SK-N-SH (cell line): Measurements from ENCODE around the gene ZNF354C.

Source experiments
- CHD2 ChIP-seq: fragments of 150-350 bp; IDR thresholded peaks from 2 replicates; pipeline ENCODE4 v1.6.1; 2018; ENCODE audit warnings: low read length; ENCODE audit not compliant: partially characterized antibody
- EZH2phosphoT487 ChIP-seq: fragments of 200-600 bp; sonication (generic); IDR thresholded peaks from 2 replicates; pipeline ENCODE4 v1.6.1; 2017; ENCODE audit warnings: low read depth, mixed run types, mild to moderate bottlenecking, antibody characterized with exemption, moderate library complexity, borderline replicate concordance
- GABPA ChIP-seq: IDR thresholded peaks from 2 replicates; pipeline ENCODE4 v1.4.0; 2012; ENCODE audit warnings: low read depth, mild to moderate bottlenecking
- JUND ChIP-seq: IDR thresholded peaks from 2 replicates; pipeline ENCODE4 v1.4.0; 2012
- NFIC ChIP-seq: IDR thresholded peaks from 2 replicates; pipeline ENCODE4 v1.4.0; 2012; ENCODE audit warnings: borderline replicate concordance
- TAF1 ChIP-seq: IDR thresholded peaks from 2 replicates; pipeline ENCODE4 v1.6.1; 2012; ENCODE audit warnings: low read depth, mild to moderate bottlenecking, low read length, moderate library complexity, borderline replicate concordance
- TF ChIP-seq, protein P1 (sequence below): IDR thresholded peaks from 2 replicates; pipeline ENCODE4 v1.4.0; 2012; ENCODE audit warnings: low read depth
- TF ChIP-seq, protein P2 (sequence below): fragments of 150-350 bp; IDR thresholded peaks from 2 replicates; pipeline ENCODE4 v1.6.1; 2016; ENCODE audit warnings: mild to moderate bottlenecking, low read depth, low read length
- TF ChIP-seq, protein P3 (sequence below): fragments of 200-600 bp; sonication (generic); IDR thresholded peaks from 2 replicates; pipeline ENCODE4 v1.6.1; 2017; ENCODE audit warnings: antibody characterized with exemption, mild to moderate bottlenecking, moderate library complexity

DNA sequence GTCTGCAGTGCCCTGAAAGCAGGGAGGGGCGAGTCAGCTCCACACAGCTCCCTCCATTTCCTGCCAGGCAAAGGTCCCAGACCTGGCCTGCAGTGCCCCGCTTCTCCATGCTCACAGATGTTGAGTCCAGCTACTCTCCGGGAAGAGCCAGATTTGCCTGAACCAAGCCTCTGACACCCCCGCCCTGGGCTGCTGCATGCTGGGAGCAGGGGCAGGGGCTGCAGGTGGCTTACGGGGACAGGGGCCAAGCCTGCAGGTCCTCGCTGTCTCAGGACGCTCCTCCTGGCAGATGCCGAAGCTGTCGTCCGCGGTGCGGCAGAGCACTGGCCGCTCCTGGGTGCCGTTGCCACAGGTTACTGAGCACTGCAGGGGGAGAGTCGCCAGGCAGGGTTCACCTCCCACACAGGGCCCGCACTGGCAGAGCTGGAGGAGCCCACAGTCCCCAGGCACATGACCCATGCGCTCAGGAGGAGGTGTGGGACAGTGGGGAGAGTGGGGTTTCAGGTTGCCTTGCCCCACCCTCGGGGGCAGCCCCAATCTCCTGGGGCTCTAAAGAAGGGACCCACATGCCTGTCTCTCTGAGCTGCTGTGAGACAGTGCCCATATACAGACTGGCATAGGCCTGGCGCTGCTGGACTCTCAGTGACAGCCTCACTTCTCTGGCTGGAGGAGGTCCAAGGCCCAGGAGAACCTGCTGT lies 62.4 kb downstream of the ZNF354C start:
- TF ChIP-seq EZH2phosphoT487 (no peak), NFIC (no peak), CHD2 (no peak), TAF1 (no peak), GABPA (no peak), JUND (no peak)
- TF ChIP-seq, protein P1, sequence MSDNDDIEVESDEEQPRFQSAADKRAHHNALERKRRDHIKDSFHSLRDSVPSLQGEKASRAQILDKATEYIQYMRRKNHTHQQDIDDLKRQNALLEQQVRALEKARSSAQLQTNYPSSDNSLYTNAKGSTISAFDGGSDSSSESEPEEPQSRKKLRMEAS = no peak
- TF ChIP-seq, protein P2, sequence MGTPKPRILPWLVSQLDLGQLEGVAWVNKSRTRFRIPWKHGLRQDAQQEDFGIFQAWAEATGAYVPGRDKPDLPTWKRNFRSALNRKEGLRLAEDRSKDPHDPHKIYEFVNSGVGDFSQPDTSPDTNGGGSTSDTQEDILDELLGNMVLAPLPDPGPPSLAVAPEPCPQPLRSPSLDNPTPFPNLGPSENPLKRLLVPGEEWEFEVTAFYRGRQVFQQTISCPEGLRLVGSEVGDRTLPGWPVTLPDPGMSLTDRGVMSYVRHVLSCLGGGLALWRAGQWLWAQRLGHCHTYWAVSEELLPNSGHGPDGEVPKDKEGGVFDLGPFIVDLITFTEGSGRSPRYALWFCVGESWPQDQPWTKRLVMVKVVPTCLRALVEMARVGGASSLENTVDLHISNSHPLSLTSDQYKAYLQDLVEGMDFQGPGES = no peak
- TF ChIP-seq, protein P3, sequence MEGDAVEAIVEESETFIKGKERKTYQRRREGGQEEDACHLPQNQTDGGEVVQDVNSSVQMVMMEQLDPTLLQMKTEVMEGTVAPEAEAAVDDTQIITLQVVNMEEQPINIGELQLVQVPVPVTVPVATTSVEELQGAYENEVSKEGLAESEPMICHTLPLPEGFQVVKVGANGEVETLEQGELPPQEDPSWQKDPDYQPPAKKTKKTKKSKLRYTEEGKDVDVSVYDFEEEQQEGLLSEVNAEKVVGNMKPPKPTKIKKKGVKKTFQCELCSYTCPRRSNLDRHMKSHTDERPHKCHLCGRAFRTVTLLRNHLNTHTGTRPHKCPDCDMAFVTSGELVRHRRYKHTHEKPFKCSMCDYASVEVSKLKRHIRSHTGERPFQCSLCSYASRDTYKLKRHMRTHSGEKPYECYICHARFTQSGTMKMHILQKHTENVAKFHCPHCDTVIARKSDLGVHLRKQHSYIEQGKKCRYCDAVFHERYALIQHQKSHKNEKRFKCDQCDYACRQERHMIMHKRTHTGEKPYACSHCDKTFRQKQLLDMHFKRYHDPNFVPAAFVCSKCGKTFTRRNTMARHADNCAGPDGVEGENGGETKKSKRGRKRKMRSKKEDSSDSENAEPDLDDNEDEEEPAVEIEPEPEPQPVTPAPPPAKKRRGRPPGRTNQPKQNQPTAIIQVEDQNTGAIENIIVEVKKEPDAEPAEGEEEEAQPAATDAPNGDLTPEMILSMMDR = no peak
